Small intestine (tissue), 7 donors: Measurements from ENCODE around the gene CAMK2D. TPM values are rescaled to one million over a fixed set of nuclear protein-coding genes. Genes with fewer than 3 reads are reported as not detected.

Experiments
- DNase-seq, 2 donors: peaks; one replicate each; pipeline versions ENCODE4 v3.0.0 to v3.0.0-alpha.2; 2013
- FAIRE-seq: peaks from 2 replicates; lab custom pipeline; 2012; peaks lifted over from hg19 to GRCh38; lab: Jason Lieb, UNC
- H3K27ac ChIP-seq, 3 donors: one replicate each; pipeline ENCODE4 v1.5.1; 2013; ENCODE audit warnings: low read length in 2 of 3, mild to moderate bottlenecking in 2 of 3, control low read depth in 1 of 3, inconsistent platforms in 1 of 3, low read depth in 1 of 3, moderate library complexity in 1 of 3
- H3K27me3 ChIP-seq, 3 donors: one replicate each; pipeline ENCODE4 v1.6.1; 2013; ENCODE audit warnings: low read length in 3 of 3, inconsistent platforms in 1 of 3; ENCODE audit not compliant: control insufficient read depth in 3 of 3, insufficient read depth in 3 of 3
- H3K36me3 ChIP-seq, 3 donors: one replicate each; pipeline ENCODE4 v1.6.1; 2013; ENCODE audit warnings: low read length in 3 of 3, inconsistent platforms in 1 of 3, low read depth in 1 of 3, mild to moderate bottlenecking in 1 of 3, moderate library complexity in 1 of 3; ENCODE audit not compliant: control insufficient read depth in 3 of 3, insufficient read depth in 2 of 3
- H3K4me1 ChIP-seq, 3 donors: one replicate each; pipeline ENCODE4 v1.6.1; 2013; ENCODE audit warnings: low read length in 2 of 3, inconsistent platforms in 1 of 3, low read depth in 1 of 3, mild to moderate bottlenecking in 1 of 3, moderate library complexity in 1 of 3; ENCODE audit not compliant: control insufficient read depth in 3 of 3, insufficient read depth in 2 of 3
- H3K4me3 ChIP-seq, 3 donors: one replicate each; pipeline ENCODE4 v1.5.1; 2013; ENCODE audit warnings: low read length in 3 of 3, control low read depth in 1 of 3, inconsistent platforms in 1 of 3, low read depth in 1 of 3, mild to moderate bottlenecking in 1 of 3, moderate library complexity in 1 of 3
- H3K9me3 ChIP-seq, 2 donors: one replicate each; pipeline ENCODE4 v1.6.1; 2013; ENCODE audit warnings: low read depth in 1 of 2, low read length in 1 of 2; ENCODE audit not compliant: control insufficient read depth in 2 of 2, insufficient read depth in 1 of 2
- WGBS, 3 donors: extraction: QIAGEN DNeasy Blood & Tissue Kit; methylation state at CpG; one replicate each; pipeline ENCODE4 v1.1.7; 2013; 5-methylcytosine and 5-hydroxymethylcytosine counted together
- polyA plus RNA-seq, 4 donors: library from polyadenylated mRNA; stranded (reverse) in 3 of 4; unstranded in 1 of 4; fragments of 200-250 nt in 3 of 4; fragments of 120-200 nt in 1 of 4; gene quantifications; one replicate each; pipeline versions ENCODE4 v1.2.1 to v1.2.3, GENCODE V29; 2013
- donor health status: healthy with polysubstance abuse.
- donor health status: control.
- donor health status: control.
- donor health status: Bipolar disorder and iron deficiency.
- donor health status: healthy.

The CAMK2D gene
- polyA plus RNA-seq, 4 donors = 21.1 to 81.1 (median 24.0) TPM

DNA sequence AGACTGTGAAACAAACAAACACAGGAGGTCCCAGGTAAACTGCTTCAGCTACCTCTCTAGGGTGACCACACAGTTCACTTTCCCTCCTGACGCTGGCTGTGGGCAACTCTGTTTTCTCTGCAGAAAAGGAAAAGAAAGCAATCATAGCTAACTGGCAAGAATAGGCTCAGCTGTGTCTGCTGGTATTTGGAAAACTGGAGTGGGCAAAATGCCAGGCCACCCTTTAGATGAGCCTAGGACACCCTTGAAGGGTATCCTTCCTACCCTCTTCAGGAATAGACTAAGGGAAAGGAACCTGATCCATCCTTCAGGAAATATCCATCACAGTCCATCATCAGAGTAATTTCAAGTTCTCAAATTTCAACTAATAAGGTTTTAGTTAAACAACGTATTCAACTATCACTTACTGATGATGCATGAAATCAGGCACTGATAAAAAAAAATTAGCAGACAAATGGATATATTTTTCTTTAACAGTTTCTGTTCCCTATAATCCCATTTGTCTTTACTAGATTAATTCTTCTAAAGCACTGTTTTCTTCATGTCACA lies 60.9 kb downstream of the CAMK2D start:
- Histone ChIP-seq H3K4me1 (peaks cover 0 to 6% (median 2%) of the 10 kb centered on the region in 3 donors), H3K27me3 (no peaks in the 10 kb centered on the region), H3K27ac (no peak overlapping the region), H3K9me3 (no peaks in the 10 kb centered on the region), H3K36me3 (peaks cover 0 to 3% (median 0%) of the 10 kb centered on the region in 3 donors), H3K4me3 (no peak overlapping the region)
- WGBS, 3 donors = 82 to 93% (median 88%) methylated on average over 2 of the region's 2 CpGs
- FAIRE-seq (no peak), DNase-seq (no peak)

DNA sequence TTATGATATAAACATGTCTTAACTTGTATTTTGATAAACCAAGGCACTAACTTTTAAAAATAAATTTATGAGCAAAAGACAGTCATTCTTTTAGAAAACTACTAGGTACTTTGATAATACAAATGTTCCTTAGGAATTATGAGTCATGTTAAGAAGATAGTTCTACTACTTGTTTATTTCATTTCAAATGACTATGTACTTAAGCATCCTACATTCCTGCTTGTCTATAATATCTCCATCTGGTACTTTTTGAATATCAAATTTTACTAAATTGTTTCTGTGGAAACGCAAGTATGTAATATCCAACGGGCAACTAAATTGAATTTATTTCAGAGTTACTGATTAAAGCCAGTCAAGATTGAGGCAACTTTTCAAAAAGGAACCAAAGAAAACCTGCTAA lies 61.8 kb downstream of the CAMK2D start:
- Histone ChIP-seq H3K9me3 (no peaks in the 10 kb centered on the region), H3K36me3 (peaks cover 0 to 3% (median 0%) of the 10 kb centered on the region in 3 donors), H3K27ac (no peak overlapping the region), H3K4me1 (peaks cover 0 to 14% (median 2%) of the 10 kb centered on the region in 3 donors), H3K4me3 (no peak overlapping the region), H3K27me3 (no peaks in the 10 kb centered on the region)
- FAIRE-seq = peak; percentile 41
- DNase-seq = no peak
- WGBS, 3 donors = 90 to 97% (median 96%) methylated on average over 2 of the region's 2 CpGs

DNA sequence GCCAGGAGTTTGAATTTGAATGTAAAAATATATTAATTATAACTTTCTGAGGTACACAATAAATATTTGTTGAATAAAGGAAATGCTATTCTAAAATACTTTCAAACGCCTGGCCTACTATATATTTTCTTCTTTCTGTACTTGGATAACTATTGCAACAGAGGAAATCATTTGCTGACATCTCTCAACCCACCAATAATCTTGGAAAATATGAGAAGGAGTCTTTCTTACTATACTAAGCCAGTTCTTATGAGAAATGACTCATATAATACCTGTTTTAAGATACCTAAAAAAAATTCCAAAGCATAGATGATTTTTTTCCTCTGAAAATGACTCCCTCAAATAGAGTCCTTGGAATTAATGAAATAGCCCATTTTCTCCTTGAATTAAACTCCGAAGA lies 64.1 kb downstream of the CAMK2D start:
- H3K9me3 ChIP-seq = no peaks in the 10 kb centered on the region
- FAIRE-seq = no peak
- no peak for DNase-seq
- H3K4me1 ChIP-seq = peaks cover 0 to 30% (median 8%) of the 10 kb centered on the region in 3 donors
- 93 to 96% (median 94%) methylated on average over 2 of the region's 2 CpGs for WGBS, 3 donors
- no peak overlapping the region for H3K4me3 ChIP-seq
- H3K36me3 ChIP-seq = no peaks in the 10 kb centered on the region
- no peak overlapping the region for H3K27ac ChIP-seq
- H3K27me3 ChIP-seq = no peaks in the 10 kb centered on the region

DNA sequence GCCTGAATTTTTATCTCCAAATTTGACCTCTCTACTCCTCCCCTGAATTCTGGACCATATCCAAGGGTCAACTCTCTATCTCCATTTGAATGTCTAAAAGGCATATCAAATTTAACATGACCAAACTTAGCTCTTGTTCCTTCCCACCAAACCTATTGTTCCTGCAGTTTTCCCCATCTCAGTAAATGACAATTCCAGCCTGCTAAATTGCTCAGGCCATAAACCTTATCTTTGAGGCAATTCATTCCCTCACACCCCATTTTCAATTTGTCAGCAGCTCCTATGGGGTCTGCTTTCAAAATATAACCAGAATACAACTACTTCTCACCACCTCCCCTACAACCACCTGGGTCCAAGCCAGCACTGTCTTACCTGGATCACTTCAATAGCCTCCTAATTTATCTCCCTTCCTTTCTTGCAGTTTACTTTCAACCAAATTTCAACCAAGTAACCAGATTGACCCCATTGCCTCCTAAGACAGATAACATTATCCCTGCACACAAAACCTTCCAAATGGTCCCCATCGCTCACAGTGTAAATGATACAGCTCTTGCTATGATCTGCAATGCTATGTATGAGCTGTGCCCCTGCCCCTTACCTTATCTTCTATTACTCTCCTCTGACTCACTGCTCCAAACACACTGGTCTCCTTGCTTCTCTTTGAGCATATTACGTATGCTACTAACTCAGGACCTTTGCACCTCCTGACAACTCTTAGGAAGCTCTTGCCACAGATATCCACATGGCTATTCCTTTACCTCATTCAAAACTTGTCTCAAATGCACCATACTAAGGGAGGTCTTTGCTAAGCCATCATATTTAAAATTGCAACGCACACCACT lies 66.0 kb downstream of the CAMK2D start:
- peak; percentile 84 to 92 for DNase-seq
- no peak for FAIRE-seq
- Histone ChIP-seq H3K9me3 (no peaks in the 10 kb centered on the region), H3K27me3 (no peaks in the 10 kb centered on the region), H3K36me3 (no peaks in the 10 kb centered on the region), H3K4me3 (no peak overlapping the region), H3K27ac (peak overlapping the region; percentile 26 to 80 (median 33)), H3K4me1 (peaks cover 0 to 30% (median 8%) of the 10 kb centered on the region in 3 donors)
- 49 to 74% (median 59%) methylated on average over 3 of the region's 3 CpGs for WGBS, 3 donors

DNA sequence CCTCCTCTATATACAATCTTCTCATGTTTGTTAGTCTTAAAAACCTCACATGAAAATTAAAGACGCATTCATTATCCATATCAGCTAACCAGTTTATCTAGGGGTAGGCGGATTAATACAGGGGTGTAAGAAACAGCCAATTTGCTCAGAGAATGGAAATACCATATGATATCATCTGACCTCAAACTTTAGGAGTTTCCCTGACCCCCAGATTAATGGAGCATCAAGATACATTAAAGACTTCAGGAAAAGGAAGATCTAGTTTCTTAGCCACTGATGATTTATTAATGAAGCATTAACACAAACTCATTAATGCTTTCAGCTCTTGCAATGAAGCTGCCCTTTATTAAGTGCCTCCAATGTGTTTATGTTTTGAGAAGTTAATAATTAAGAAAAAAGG lies 67.5 kb downstream of the CAMK2D start:
- no peak for FAIRE-seq
- WGBS, 3 donors = 93 to 99% (median 95%) methylated on average over 2 of the region's 2 CpGs
- no peak overlapping the region for H3K27ac ChIP-seq
- no peaks in the 10 kb centered on the region for H3K9me3 ChIP-seq
- H3K4me1 ChIP-seq = peaks cover 0 to 30% (median 8%) of the 10 kb centered on the region in 3 donors
- no peaks in the 10 kb centered on the region for H3K36me3 ChIP-seq
- DNase-seq = no peak
- H3K4me3 ChIP-seq = no peak overlapping the region
- no peaks in the 10 kb centered on the region for H3K27me3 ChIP-seq

DNA sequence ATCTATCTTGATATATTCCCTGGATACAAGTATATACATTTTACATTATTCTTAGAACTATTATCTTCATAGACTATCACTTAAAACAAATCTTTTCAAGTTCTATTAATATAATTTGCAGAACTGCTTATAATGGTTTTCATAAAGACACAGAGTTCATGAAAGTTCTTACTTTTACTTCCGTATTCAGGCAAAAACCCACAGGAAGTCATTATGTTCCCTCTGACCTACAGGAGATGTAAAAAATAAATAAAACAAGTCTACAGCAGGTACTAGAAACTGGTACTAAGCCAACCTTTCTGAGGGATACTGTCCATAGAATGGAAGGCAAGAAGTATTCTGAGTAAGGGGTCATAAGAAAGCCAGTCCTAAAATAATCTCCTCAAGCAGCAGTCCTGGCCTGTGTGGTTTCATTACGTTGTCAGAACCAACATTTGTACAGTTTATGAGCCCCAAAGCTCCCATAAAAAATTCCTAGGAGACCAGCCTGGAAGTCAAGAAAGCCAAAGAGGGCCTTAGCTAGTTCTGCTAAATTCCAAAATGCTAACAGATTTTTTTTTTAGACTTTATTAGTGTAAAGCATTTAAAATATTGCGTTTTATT lies 68.6 kb downstream of the CAMK2D start:
- peak; percentile 24 to 25 for DNase-seq

DNA sequence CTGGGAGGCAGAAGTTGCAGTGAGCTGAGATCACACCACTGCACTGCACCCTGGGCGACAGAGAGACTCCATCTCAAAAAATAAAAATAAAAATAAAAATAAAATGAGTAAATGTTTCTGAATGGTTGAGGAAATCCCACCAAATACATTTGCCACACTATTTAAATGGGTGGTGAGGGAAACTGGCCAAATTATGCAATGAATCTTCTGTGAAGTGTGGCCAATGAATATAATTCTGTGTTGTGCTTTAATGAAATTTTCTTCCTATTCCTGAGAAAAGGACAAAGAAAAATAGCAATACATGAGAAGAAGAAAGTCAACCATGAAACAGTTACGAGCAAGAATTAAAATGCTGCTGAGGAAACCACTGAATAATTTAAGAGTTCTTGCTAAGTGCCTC lies 69.9 kb downstream of the CAMK2D start:
- WGBS, 3 donors = 94 to 99% (median 98%) methylated on average over 2 of the region's 2 CpGs
- DNase-seq (no peak), FAIRE-seq (no peak)
- Histone ChIP-seq H3K27me3 (no peaks in the 10 kb centered on the region), H3K36me3 (peaks cover 0 to 3% (median 0%) of the 10 kb centered on the region in 3 donors), H3K27ac (no peak overlapping the region), H3K4me1 (peaks cover 5 to 38% (median 8%) of the 10 kb centered on the region in 3 donors), H3K4me3 (no peak overlapping the region), H3K9me3 (no peaks in the 10 kb centered on the region)

More for the DNA sequence above, 68.6 kb downstream of the CAMK2D start:
- Histone ChIP-seq H3K4me3 (no peak overlapping the region), H3K36me3 (peaks cover 0 to 3% (median 0%) of the 10 kb centered on the region in 3 donors), H3K27ac (peak overlapping the region in 1 of 3 donors; percentile 36), H3K4me1 (peaks cover 0 to 30% (median 8%) of the 10 kb centered on the region in 3 donors), H3K9me3 (no peaks in the 10 kb centered on the region), H3K27me3 (no peaks in the 10 kb centered on the region)
- FAIRE-seq = no peak
- WGBS, 3 donors = 67 to 83% (median 82%) methylated on average over 3 of the region's 3 CpGs

DNA sequence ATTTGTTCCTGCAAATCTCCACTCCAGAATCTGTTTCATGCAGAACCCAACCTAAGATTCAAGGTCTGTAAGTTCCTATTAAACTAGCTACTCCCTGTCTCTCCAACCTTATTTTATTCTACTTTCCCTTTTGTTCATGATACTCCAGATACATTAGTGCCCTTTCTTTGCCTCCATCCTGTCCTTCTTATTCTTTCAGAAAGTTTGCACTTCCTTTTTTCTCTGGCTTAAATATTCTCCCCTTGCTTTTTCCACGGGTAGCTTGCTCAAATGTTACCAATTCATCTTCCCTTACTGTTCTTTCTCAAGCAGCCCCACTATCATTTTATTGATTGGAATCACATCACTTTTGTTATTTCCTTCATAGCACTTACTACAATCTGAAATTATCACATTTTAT lies 72.1 kb downstream of the CAMK2D start:
- no peaks in the 10 kb centered on the region for H3K27me3 ChIP-seq
- H3K27ac ChIP-seq = peak overlapping the region in 1 of 3 donors; percentile 11
- FAIRE-seq = no peak
- 51 to 71% (median 65%) methylated on average over 1 of the region's 1 CpG for WGBS, 3 donors
- H3K4me3 ChIP-seq = no peak overlapping the region
- no peaks in the 10 kb centered on the region for H3K9me3 ChIP-seq
- peaks cover 5 to 37% (median 10%) of the 10 kb centered on the region in 3 donors for H3K4me1 ChIP-seq
- no peak for DNase-seq
- H3K36me3 ChIP-seq = peaks cover 0 to 3% (median 0%) of the 10 kb centered on the region in 3 donors
